ENCODE results near the gene TBC1D24.
"Not testable (repeated sequence)": the region's sequence is repeated elsewhere in the genome, so short reads cannot be mapped to it uniquely, and the experiment has no call there.

TBC1D24 gene

GRCh38 chr16:2551420-2551889 lies 76.5 kb downstream of the TBC1D24 start:
- H3K27ac ChIP-seq, result not testable (repeated sequence)

DNA sequence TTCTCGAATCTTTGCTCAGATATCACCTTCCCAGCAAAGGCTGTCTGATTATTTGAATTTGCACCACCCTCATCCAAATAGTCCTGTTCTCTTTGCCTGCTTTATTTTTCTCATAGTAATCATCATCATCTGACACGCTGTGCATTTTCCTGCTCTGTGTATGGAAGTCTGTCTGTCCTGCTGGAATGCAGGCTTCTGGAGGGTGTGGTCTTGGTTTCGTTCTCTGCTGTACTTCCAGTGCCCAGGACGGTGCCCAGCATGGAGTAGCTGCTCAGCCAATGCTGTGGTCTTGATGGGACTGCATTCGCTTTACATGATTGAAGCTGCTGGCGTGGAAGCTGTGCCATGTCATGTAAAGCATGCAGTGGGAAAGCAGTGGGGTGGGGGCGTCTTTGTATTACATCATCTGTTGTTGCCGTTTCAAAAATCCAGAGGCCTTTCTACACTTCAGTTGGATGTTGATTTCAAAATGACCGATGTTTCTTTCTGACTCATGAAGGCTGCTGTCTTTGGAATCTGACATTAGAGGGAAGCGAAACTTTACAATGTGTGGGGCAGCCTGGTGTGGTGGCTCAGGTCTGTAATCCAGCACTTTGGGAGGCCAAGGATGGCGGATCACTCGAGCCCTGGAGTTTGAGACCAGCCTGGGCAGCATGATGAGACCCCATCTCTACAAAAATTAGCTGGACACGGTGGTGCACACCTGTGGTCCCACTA lies 79.9 kb downstream of the TBC1D24 start:
- H3K27ac ChIP-seq, result not testable (repeated sequence)

Measured in 22Rv1 (cell line).